CD4-positive, alpha-beta T cell treated with Interleukin-4 for 4 hours (primary cell): ENCODE measurements around the gene ROBO4.

Experiments
- DNase-seq: peaks from one replicate; pipeline ENCODE4 v3.0.0-alpha.2; 2020

ROBO4 gene

GRCh38 chr11:124839972-124840621 is 57.6 kb downstream of the ROBO4 start:
- no peak for DNase-seq

- DNase-seq = no peak
These were observed 58.3 kb downstream of the ROBO4 start for GRCh38 chr11:124839128-124839971.

- no peak for DNase-seq
These were observed 58.9 kb downstream of the ROBO4 start for GRCh38 chr11:124838805-124839127.

GRCh38 chr11:124837491-124837856 is 60.2 kb downstream of the ROBO4 start:
- DNase-seq = peak; percentile 4

GRCh38 chr11:124835918-124836317 is 61.7 kb downstream of the ROBO4 start:
- DNase-seq = no peak

GRCh38 chr11:124834526-124835180 is 63.0 kb downstream of the ROBO4 start:
- DNase-seq = no peak
